Measurements from ENCODE around the gene NDUFS1. TPM values are rescaled to one million over a fixed set of nuclear protein-coding genes. Genes with fewer than 3 reads are reported as not detected.
"Not testable (repeated sequence)": the region's sequence is repeated elsewhere in the genome, so short reads cannot be mapped to it uniquely, and the experiment has no call there.

Gene NDUFS1
- total RNA-seq, 2 experiments from 2014 or later, result 73.4 to 116 TPM

DNA sequence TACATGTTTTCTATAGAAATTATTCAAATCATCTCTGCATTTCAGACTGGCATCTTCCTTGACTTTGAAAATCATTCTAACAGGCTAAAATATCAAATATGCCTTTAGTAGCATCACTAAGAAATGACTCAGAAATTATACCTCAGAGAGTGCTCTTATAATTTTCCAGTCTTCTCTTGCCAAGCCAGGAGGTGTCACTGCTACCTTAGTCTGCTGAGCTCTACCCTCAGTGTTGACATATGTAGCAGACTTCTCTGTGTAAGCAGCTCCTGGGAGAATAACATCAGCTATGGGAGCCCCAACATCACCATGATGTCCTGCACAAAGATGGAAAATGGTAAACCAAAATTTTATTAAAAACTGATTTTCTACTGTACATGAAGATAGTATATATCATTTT lies 31.6 kb downstream of the NDUFS1 start:
- CTCF ChIA-PET (ENCODE audit: unreplicated experiment), result no interaction called here
- no peak for TF ChIP-seq EZH2phosphoT487 (IDR thresholded peaks at IDR 0.05; ENCODE audit: borderline replicate concordance, low read depth, low read length)
- TF ChIP-seq, protein P1, sequence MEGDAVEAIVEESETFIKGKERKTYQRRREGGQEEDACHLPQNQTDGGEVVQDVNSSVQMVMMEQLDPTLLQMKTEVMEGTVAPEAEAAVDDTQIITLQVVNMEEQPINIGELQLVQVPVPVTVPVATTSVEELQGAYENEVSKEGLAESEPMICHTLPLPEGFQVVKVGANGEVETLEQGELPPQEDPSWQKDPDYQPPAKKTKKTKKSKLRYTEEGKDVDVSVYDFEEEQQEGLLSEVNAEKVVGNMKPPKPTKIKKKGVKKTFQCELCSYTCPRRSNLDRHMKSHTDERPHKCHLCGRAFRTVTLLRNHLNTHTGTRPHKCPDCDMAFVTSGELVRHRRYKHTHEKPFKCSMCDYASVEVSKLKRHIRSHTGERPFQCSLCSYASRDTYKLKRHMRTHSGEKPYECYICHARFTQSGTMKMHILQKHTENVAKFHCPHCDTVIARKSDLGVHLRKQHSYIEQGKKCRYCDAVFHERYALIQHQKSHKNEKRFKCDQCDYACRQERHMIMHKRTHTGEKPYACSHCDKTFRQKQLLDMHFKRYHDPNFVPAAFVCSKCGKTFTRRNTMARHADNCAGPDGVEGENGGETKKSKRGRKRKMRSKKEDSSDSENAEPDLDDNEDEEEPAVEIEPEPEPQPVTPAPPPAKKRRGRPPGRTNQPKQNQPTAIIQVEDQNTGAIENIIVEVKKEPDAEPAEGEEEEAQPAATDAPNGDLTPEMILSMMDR (conservative IDR thresholded peaks at IDR 0.05; ENCODE audit: low read length), result peak; percentile 52
- intact Hi-C loops (cut with micrococcal nuclease; ENCODE audit: unreplicated experiment), result no loop called here
- Histone ChIP-seq H3K9me3 (ENCODE audit: low read length) (no peaks in the 10 kb centered on the region), H4K20me1 (ENCODE audit: insufficient read depth, low read length) (no peaks in the 10 kb centered on the region), H3K27ac (ENCODE audit: low read depth, low read length, poor library complexity, severe bottlenecking) (no peak overlapping the region), H3K9me2 (ENCODE audit: insufficient read depth, low read length) (no peaks in the 10 kb centered on the region), H2AFZ (ENCODE audit: low read length) (no peak overlapping the region), H3K36me3 (ENCODE audit: insufficient read depth, low read length) (peaks cover 92% of the 10 kb centered on the region), H3K79me2 (ENCODE audit: insufficient read depth, low read depth, low read length) (no peaks in the 10 kb centered on the region), H3K4me3 (ENCODE audit: low read depth, low read length, poor library complexity, severe bottlenecking) (no peak overlapping the region), H3K4me2 (ENCODE audit: low read length) (no peak overlapping the region), H3K4me1 (ENCODE audit: insufficient read depth, low read length, poor library complexity, severe bottlenecking) (no peaks in the 10 kb centered on the region)
- DNase-seq (ENCODE audit: low spot score), result peak; percentile 26
- BruUV-seq (replicated peaks), result no TSS peak
- POLR2A ChIA-PET, result interaction anchor here (0.7 to 1.4 kb wide), 3 partner anchors 18 to 29 kb away, joined by 3 to 4 read pairs (median 3); no protein-coding TSS in a partner anchor

DNA sequence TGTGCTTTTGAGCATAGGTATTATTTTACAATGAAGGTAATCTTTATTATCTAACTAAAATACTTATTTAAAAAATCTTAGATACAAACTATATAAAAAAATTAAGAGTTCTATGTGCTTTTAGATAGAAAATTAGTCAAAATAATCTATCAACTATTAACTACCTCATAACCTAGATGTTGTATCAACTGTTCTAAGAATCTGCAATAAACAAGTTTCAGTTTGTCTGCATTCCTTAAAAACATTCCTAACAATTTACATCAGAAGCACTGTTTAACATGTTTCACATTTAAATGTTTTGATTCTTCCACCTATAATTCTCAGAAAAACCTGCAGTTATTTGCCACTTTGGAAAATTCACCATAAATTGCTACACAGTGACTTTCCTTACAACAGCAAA lies 33.3 kb downstream of the NDUFS1 start:
- CTCF ChIA-PET (ENCODE audit: unreplicated experiment), result no interaction called here
- no peak for TF ChIP-seq EZH2phosphoT487 (IDR thresholded peaks at IDR 0.05; ENCODE audit: borderline replicate concordance, low read depth, low read length)
- TF ChIP-seq, protein P1 (conservative IDR thresholded peaks at IDR 0.05; ENCODE audit: low read length), result no peak
- intact Hi-C loops (cut with micrococcal nuclease; ENCODE audit: unreplicated experiment), result no loop called here
- no peak overlapping the region for H3K27ac ChIP-seq (ENCODE audit: low read depth, low read length, poor library complexity, severe bottlenecking)
- BruUV-seq (replicated peaks), result TSS peak; percentile 7
- H2AFZ ChIP-seq (ENCODE audit: low read length), result no peak overlapping the region
- no peaks in the 10 kb centered on the region for H3K4me1 ChIP-seq (ENCODE audit: insufficient read depth, low read length, poor library complexity, severe bottlenecking)
- H3K36me3 ChIP-seq (ENCODE audit: insufficient read depth, low read length), result peaks cover 93% of the 10 kb centered on the region
- no peaks in the 10 kb centered on the region for H3K9me3 ChIP-seq (ENCODE audit: low read length)
- H3K4me2 ChIP-seq (ENCODE audit: low read length), result no peak overlapping the region
- no peaks in the 10 kb centered on the region for H4K20me1 ChIP-seq (ENCODE audit: insufficient read depth, low read length)
- H3K79me2 ChIP-seq (ENCODE audit: insufficient read depth, low read depth, low read length), result no peaks in the 10 kb centered on the region
- H3K4me3 ChIP-seq (ENCODE audit: low read depth, low read length, poor library complexity, severe bottlenecking), result no peak overlapping the region
- H3K9me2 ChIP-seq (ENCODE audit: insufficient read depth, low read length), result no peaks in the 10 kb centered on the region
- DNase-seq (ENCODE audit: low spot score), result no peak
- POLR2A ChIA-PET, result interaction anchor here (1.4 kb wide), 1 partner anchor 20 kb away, joined by 4 read pairs; no protein-coding TSS in a partner anchor

DNA sequence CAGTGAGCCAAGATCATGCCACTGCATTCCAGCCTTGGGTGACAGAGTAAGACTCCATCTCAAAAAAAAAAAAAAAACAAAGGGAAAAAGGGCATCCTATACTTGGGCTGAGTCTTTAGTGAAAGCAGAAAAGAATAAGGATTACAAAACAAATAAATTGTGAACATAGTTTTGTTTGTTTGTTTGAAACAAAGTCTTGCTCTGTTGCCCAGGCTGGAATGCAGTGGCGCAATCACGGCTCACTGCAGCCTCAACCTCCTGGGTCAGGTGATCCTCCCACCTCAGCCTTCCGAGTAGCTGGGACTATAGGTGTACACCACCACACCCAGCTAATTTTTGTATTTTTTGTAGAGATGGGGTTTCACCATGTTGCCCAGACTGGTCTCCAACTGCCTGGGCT lies 36.7 kb downstream of the NDUFS1 start:
- H3K79me2 ChIP-seq (ENCODE audit: insufficient read depth, low read depth, low read length); POLR2A ChIA-PET; H3K27ac ChIP-seq (ENCODE audit: low read depth, low read length, poor library complexity, severe bottlenecking); H3K4me3 ChIP-seq (ENCODE audit: low read depth, low read length, poor library complexity, severe bottlenecking); H3K9me2 ChIP-seq (ENCODE audit: insufficient read depth, low read length); H3K9me3 ChIP-seq (ENCODE audit: low read length); H3K4me2 ChIP-seq (ENCODE audit: low read length); H2AFZ ChIP-seq (ENCODE audit: low read length); H3K4me1 ChIP-seq (ENCODE audit: insufficient read depth, low read length, poor library complexity, severe bottlenecking); BruUV-seq (replicated peaks); DNase-seq (ENCODE audit: low spot score); H4K20me1 ChIP-seq (ENCODE audit: insufficient read depth, low read length); intact Hi-C loops (cut with micrococcal nuclease; ENCODE audit: unreplicated experiment); CTCF ChIA-PET (ENCODE audit: unreplicated experiment): not testable (repeated sequence)
- H3K36me3 ChIP-seq (ENCODE audit: insufficient read depth, low read length), result peaks cover 86% of the 10 kb centered on the region
